ENCODE data around the gene C6orf132.
"Not testable (repeated sequence)": the region's sequence is repeated elsewhere in the genome, so short reads cannot be mapped to it uniquely, and the experiment has no call there.

Gene C6orf132

DNA sequence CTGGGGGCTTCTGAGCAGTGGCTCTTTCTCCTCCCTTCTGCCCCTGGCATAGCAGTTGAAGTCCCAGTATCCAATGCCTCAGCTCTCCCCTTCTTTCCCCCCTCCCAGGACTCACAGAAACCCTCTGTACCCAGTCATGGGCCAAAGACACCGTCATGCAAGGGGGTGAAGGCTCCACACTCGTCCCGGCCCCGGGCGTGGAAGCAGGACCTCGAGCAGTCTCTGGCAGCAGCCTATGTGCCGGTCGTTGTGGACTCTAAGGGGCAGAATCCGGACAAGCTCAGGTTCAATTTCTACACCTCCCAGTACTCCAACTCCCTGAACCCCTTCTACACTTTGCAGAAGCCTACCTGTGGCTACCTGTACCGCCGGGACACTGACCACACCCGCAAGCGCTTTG, 20.4 kb upstream of the C6orf132 start:
- DNase-seq (ENCODE audit: low spot score): no peak

DNA sequence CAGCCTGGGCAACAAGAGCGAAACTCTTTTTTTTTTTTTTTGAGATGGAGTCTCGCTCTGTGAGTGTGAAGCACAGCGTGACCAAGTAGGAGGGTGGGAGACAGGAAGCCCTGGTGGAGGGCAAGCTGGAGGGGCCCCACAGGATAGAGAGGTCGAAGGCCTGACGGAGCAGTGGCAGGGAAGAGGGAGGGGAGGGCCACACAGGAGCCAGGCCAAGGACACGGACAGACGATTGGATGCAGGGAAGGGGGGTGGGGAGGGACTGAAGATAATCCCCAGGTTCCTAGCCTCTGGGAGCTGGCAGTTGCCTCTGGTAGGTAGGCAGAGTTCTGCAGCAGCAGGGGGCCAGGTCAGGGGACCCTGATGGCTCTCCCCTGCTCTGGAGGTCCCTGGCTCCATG, 20.0 kb upstream of the C6orf132 start:
- no peak for DNase-seq (ENCODE audit: low spot score)

DNA sequence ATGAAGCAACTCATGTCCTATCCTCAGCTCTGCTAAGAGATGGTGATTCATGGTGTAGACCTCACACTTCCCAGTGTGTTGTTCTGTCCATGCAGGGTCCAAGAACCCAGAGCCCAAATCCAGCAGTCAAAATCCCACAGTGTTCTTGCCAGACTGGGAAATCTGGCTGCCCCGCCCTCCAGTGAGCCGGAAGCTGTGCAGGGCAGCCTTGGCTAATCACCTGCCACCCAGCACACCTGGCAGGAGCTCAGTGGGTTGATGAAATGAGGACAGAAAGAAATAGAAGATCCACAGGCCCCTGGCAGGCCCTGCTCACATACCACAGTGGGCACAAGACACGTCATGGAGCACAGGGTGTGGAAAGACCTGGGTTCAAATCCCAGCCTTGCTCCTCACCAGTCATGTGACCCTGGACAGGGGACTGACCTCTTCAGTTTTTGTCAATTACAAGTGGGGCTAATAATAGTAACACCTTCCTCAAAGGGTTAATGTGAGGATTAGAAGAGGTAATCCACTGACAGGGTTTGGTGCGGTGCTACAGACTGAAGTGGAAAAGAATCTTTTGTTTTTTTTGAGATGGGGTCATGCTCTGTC, 17.1 kb upstream of the C6orf132 start:
- DNase-seq (ENCODE audit: low spot score): no peak

DNA sequence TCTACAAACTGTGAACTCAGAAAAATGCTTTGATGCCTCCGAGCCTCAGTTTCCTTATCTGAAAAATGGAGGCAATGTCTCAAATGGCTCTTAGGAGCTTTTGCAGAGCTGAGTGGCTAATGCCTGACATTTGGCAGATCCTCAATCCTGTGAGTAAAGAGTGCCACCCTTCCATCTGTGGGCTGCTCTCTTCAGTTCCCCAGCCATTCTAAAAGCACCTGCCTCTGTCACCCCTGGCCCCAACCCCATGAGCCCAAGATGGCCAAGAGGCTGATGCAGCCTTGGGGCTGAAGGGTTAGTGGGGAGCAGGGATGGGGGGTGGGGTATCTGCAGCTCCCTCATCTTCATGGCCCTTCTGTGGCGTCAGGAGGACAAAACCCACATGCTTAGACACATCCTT, 16.2 kb upstream of the C6orf132 start:
- DNase-seq (ENCODE audit: low spot score): no peak

DNA sequence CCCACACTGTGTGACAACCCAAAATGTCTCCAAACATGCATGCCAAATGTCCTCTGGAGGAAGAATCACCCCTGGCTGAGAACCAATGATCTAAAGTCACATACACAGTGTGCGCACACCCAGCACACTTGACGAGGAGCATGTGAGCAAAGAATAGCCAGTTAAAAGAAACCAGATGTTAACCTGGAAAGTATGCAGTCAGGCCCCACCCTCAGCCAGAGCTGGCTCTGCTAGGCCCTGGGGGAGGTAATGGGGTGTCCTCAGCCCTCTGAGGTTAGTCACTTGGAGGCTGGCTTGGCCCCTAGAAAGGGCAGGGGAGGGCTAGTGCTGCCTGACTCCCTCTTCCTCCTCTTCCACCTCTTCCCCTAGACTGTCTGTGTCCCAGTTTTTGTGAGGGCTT, 15.6 kb upstream of the C6orf132 start:
- no peak for DNase-seq (ENCODE audit: low spot score)

DNA sequence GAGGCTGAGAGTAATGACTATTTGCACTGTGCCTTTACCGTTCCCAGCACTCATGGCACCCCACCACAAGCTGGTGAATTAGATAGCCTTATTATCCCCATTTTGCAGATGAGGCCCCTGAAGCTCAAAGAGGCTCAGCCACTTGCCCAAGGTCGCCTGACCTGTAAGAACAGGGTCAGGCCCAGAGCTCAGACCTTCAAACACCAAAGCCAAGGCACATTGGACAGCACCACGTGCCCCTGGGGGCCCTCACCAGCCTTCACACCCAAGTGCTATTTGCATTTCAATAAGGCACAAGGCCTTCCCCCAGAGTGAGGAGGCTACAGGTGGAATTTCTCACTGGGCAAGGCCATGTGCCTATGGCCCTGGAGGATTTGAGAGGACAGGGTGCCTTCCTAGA, 14.2 kb upstream of the C6orf132 start:
- DNase-seq (ENCODE audit: low spot score): no peak

DNA sequence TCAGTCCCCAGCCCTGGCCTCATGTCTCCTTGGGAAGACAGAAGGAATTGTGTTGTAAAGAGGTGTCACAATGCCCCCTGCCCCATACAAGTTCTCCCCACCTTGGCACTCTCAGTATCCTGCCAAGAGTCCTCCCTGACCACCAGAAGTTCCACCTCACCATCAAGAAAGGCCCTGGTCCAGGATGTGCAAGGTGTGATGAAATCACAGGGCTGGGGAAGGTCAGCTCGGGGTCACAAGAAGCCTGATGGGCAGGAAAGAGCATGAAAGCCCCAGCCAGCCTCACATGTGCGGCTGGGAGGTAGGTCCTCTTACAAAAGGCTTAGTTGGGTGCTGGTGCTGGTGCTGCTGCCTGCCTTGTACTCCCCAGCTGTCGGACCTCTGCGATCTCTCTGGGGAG, 12.9 kb upstream of the C6orf132 start:
- no peak for DNase-seq (ENCODE audit: low spot score)

DNA sequence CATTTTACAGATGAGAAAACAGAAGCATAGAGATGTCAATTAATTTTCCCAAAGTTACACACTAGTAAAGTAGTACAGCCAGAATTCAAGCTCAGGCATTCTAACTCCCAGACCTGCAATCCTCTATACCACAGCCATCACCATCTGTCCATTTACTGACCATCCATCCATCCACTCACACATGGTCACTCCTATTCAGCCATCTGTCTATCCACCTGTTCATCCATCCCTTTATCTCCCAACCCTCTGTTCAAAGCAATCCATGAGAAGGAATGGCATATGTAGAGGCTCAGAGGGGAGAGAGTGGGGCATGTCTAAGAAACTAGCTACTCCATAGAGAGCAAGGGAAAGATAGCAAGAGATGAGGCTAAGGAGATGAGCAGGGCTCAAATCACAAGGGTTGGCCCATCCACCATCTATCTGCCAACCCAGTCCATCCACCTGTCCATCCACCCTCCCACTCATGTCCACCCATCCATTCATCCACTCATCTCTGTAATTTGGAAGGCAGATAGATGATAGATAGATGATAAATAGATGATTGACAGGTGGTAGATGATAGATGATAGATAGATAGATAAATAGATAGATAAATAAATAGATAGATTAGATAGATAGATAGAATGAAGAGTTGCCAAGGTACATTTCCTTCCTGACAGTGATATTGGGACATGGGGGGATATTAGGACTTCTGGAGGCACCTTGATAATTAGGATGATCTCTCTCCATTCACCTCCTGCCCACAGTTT, 12.2 kb upstream of the C6orf132 start:
- DNase-seq (ENCODE audit: low spot score): no peak

DNA sequence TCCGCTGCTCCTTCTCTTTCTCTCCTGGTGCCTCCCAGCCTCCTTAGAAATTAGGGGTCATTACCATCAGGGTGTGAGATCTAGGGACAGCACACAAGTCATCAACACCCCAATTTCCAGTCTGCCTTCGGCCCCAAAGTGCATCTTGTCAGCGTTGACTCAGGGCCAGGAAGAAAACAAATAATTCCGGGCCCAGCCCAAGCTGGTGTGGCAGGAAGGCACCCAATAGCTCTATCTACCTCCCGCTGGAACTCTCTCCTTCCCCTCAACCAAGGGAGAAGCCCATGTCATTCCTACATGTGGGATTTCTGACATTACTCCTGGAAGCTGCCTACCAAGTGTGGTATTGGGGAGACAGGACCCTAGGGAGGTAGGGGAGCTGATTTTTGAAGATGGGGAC, 11.5 kb upstream of the C6orf132 start:
- no peak for DNase-seq (ENCODE audit: low spot score)

DNA sequence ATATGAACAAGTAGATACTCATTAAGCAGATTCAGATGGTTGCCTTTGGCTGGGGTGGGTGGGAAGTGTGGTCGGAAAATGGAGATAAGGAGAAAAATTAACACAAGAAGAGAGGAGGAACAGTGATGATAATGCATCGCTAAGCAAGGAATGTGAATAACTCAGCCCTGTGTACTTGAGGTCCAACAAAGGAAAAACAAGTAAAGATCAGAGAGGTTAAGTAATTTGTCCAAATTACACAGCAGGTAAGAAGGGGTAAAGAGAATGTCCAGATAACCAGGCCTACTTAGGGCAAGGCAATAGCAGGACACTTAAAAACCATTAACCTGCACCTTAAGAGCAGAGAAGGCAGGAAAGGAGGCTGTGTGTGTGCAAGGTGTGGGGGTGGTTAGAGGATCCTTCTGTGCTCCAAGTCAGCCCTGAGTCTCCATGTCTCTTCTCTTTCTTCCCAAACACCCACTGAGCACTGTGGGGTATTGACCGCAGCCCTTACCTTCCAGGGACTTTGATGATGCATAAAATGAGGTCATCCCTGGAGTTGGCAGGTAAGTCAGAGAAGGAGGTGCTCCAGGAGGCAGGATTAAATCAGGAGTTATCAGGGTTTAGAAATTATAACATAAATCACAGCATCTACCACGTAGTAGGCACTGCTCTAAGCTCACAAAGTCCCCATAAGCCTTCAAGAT, 10.3 kb upstream of the C6orf132 start:
- DNase-seq (ENCODE audit: low spot score): not testable (repeated sequence)

DNA sequence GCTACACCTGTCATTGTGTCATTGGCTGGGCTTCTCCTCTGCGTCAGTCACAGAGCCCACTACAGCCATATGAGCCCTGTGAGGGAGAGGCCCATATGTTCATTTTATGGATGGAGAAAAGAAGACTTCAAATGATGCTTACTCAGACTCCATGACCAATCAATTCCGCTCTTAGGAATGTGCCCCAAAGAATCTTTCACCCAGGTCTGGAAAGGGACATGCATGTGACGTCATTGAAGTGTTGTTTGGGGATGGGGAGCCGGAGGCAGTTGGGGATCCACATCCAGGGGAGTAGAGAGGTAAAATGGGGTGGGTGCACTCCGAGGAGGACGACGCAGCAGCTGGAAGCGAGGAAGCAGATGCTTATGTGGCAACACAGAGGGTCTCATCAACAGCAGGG, 9.6 kb upstream of the C6orf132 start:
- no peak for DNase-seq (ENCODE audit: low spot score)

DNA sequence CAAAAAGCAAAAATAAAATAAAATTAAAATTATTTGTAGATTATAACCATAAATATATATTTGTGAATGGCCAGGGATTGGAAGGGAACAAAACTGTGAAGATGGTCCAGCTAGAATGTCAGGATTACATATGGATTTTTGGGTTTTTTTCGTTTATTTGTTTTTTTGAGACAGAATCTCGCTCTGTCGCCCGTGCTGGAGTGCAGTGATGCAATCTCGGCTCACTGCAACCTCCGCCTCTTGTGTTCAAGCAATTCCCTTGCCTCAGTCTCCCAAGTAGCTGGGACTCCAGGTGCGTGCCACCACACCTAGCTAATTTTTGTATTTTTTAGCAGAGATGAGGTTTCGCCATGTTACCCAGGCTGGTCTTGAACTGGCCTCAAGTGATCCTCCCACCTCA, 7.8 kb upstream of the C6orf132 start:
- DNase-seq (ENCODE audit: low spot score): no peak

DNA sequence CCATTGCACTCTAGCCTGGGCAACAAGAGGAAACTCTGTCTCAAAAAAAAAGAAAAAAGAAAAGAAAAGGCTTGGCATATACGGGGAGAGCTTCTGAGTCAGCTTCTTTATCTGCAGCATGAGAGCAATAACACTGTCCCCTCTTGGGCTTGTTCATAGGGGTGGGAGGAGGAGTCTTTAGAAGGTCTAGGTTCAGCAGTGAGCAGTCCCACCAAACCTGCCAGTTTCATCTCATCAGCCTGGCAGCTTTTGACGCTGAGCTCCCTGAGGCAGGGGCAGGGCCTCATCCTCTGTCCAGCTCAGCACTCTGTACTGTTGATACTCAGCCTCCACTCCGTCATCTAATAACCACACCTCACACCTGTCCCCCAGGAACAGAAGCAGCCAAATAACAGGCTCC, 5.6 kb upstream of the C6orf132 start:
- DNase-seq (ENCODE audit: low spot score): no peak

DNA sequence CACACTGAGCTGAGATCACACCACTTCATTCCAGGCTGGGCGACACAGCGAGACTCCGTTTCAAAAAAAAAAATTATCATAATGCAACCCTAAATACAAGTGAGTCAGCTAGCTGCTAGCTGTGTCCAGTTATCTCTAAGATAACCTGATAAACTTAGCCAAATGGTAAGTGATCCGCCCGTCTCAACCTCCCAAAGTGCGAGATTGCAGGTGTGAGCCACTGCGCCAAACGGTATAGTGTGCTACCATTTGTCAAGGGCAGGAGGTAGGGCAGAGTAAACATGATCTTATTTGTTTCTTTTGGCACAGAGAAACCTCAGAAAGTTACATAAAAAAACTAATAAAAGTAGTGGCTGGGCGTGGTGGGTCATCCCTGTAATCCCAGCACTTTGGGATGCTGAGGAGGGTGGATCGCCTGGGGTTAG, 4.7 kb upstream of the C6orf132 start:
- DNase-seq (ENCODE audit: low spot score): no peak

DNA sequence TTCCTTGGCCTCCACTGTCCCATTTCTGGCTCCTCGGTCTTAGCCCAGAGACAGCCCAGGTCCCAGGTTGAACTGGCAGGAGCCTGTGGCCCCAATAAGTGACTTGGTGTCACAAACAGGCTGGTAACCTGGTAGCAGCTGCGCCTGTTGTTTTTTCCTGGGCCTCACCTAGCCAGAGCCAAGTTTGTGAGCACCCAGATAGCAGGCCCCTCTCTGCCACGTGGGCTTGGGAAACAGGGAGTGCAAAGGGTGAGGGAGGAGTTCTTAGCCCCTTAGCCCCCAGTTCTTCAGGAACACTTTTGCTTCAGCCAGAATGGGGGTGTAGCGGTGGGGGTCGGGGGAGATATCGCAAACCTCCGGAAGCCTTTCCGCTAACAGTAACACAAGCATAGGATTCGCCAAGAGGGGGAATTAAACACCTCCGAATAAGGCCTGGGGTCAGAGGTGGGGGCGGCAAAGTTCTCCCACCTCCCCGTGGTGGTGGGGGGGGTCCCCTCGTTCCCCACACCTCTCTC, 760 bp downstream of the C6orf132 start:
- no peak for DNase-seq (ENCODE audit: low spot score)

DNA sequence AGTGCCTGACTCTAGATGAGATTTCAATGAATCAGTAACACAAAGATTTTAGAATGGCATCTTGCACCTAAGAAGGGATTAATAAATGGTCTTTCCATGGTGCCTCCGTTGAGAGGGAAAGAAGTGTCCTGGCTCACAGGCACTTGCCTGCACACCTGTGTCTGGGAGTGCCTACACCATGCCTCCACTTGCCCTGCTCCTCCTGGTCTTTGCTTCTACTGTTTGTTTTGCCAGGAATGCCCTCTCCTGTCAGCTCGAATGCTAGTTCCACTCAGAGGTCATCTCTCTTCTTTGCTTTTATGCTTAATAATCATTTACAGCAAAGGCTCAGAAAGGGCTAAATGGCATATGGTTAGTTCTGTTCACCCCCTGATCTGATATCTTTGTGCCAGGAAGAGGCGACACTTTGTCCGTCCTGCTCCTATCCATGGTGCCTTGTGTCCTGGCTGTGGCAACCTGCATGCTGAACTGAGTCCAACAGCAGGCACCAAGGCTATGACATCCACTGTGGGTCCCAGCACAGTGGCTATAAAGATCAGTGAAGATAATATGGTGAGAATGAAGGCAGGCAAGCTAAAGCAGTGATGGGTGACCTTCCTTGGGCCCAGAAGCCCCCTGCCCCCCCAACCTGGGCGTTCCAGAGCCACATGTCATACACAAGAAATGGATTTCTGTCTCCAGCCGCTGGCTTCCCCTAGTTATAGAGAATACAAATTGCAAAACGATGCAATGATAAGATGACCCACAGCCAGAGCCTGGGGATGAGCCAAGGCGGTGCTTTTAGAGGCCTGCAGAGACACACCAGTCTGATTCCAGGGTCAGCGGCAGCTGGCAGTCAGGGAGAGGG, 1.4 kb downstream of the C6orf132 start:
- DNase-seq (ENCODE audit: low spot score): no peak

DNA sequence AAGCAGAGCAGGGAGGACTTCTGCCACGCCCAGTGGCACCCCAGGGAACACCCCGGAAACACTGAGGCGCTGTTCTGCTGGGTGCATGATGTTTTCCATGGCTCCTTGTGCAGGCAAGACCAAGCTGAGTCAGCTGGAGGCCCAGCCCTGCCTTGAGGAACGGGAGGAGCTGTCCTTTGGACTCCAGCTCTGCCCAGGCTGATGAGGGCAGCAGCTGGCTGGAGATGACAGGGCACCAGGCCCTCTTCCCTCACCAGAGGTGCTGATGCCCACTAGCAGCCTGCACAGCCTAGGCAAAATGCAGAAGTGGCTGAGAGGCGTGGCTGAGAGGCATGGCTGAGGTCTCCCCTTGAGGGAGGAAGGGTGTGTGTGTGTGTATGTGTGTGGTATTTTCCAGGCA, 2.4 kb downstream of the C6orf132 start:
- DNase-seq (ENCODE audit: low spot score): no peak

DNA sequence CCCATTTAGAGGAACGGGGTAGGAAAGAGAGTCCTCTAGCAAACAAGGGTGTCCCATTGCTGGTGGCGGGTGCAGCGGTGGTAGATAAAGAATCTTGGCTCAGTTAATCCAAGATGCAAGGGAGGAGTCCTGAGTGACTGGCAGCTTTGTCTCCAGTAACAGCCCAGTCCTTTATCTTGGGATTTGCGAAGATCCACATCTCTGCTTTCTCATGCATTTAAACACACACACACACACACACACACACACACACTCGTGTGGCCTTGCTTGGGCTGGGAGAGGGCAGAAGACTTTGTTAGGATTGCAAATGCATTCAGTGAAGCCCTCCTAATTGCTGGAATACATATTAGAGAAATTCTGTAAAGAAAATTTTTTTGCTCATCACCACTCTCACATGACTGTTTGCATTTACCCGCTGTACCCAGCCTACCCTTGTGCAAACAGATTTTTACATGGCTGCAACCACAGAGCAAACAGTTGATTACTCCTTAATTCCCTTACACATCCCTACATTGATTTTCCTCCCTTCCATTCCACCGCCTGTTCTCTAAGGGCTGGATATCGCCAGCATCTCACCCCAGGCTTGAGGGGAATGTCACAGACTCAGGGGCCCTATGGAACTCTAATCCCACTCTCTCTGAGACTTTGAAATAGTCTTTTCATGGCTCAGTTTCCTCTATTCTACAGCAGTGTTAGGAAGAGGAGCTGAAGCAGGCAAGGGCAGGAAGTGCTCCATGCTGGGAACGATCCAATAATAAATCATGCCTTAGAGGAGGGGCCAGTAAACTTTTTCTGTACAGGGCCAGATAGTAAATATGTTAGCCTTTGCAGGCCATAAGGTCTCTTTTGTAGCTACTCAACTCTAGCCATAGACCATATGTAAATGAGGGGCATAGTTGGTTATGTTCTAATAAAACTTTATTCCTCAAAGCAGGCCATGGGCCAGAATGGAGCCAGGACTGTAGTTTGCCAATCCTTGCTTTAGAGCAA, 3.5 kb downstream of the C6orf132 start:
- DNase-seq (ENCODE audit: low spot score): no peak

DNA sequence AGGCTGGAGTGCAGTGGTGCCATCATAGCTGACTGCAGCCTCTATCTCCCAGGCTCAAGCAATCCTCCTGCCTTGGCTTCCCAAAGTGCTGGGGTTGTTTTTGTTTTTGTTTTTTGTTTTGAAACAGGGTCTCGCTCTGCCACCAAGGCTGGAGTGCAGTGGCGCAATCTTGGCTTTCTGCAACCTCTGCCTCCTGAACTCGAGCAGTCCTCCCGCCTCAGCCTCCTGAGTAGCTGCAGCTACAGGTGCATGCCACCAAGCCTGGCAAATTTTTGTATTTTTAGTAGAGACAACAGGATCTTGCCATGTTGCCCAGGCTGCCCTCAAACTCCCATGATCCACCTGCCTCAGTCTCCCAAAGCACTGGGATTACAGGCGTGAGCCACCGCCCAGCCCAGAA, 4.2 kb downstream of the C6orf132 start:
- DNase-seq (ENCODE audit: low spot score): no peak

DNA sequence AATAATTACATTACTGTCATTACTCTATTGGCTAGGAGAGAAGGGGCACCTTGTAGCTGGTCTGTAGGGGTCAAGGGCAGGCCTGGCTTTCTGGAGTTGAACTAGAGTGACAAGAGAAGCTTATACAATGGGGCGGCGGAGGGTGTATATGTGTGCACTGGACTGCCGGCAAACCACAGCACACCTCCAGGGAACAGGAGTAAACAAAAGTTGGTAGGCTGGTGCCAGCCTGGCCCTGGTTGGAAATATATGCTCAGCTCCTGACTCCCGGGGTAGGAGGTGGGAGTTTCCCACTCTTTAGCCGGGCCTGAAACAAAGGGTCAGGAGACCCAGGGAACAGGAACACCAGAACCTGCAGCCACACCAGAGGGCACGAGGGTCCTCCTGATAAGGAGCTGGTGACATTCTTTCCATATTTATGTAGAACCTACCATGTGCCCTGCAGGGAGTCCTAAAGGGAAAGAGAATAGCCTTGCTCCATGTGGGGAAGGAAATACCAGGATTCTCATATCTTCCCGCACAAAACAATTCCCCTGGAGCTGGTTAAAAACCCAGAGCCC, 5.1 kb downstream of the C6orf132 start:
- no peak for DNase-seq (ENCODE audit: low spot score)

All from globus pallidus (tissue), 1 donor.